Activated T-cell treated with anti-CD3 and anti-CD28 coated beads for 48 hours (primary cell): ENCODE measurements around the gene KLHL9.
"Not testable (repeated sequence)": the region's sequence is repeated elsewhere in the genome, so short reads cannot be mapped to it uniquely, and the experiment has no call there.

Source experiments
- DNase-seq: peaks from one replicate; pipeline ENCODE4 v3.0.0-alpha.2; 2020; ENCODE audit warnings: low read depth

The KLHL9 gene, protein sequence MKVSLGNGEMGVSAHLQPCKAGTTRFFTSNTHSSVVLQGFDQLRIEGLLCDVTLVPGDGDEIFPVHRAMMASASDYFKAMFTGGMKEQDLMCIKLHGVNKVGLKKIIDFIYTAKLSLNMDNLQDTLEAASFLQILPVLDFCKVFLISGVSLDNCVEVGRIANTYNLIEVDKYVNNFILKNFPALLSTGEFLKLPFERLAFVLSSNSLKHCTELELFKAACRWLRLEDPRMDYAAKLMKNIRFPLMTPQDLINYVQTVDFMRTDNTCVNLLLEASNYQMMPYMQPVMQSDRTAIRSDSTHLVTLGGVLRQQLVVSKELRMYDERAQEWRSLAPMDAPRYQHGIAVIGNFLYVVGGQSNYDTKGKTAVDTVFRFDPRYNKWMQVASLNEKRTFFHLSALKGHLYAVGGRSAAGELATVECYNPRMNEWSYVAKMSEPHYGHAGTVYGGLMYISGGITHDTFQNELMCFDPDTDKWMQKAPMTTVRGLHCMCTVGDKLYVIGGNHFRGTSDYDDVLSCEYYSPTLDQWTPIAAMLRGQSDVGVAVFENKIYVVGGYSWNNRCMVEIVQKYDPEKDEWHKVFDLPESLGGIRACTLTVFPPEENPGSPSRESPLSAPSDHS

DNA sequence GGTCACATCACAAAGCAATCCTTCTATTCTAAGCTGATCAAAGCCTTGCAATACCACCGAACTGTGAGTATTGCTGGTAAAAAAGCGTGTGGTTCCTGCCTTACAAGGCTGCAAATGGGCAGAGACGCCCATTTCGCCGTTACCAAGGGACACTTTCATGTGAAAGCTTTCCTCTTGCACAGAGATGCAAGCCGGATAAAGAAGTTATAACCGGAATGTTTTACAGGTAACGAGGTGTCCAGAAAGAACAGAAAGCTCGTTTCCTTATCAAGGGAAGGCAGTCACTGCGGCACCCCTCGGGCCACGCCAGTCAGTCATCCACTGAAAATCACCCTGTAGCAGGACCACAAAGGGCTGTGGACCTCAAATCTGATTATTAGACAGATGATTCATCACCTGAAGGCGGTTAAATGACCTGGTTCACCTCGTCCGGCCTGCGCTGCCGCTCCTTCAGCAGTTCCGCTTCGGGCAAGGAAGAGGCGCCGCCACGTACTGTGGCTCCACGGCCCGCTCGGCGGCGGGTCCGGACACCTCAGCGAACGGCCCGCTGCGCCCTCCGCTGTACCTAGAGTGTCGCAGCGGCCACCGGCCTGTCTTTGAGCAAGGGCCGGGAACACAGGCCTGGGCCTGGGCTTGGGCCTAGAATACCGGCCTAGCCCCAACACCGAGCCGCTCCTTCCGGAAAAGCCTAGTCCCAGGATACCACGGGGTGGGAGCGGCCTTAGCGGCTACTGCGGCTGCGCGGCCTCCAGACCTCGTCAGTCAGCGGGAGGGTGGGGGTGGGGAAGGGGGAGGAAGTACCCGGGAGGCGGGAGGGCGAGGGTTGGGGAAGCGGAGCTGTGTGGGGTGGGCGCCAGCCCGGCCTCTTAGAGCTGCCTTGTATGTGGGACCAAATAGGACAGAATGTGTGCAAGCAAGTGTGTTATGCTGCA lies at the start of gene KLHL9:
KLHL9 (minus strand) TSS at position 704 of the 932 bp plus-strand sequence; CDS start at position 159, 545 bp downstream.
- peak; percentile 83 for DNase-seq

DNA sequence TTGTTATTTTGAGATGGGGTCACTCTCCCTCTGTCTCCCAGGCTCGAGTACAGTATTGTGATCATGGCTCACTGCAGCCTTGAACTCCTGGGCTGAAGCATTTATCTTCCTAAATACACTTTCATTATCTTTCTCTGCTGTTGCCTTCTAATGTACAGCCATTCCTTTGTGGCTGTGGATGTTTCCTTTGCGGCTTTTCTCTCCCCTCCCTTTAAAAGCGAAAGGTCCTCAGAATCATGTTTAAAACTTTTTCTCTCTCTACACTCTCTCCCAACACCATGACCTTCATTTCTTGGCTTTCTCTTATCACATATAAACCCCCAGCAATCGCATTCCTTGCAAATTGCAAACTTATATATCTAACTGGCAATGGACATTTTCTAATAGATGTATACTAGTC lies 48.4 kb upstream of the KLHL9 start:
- no peak for DNase-seq

DNA sequence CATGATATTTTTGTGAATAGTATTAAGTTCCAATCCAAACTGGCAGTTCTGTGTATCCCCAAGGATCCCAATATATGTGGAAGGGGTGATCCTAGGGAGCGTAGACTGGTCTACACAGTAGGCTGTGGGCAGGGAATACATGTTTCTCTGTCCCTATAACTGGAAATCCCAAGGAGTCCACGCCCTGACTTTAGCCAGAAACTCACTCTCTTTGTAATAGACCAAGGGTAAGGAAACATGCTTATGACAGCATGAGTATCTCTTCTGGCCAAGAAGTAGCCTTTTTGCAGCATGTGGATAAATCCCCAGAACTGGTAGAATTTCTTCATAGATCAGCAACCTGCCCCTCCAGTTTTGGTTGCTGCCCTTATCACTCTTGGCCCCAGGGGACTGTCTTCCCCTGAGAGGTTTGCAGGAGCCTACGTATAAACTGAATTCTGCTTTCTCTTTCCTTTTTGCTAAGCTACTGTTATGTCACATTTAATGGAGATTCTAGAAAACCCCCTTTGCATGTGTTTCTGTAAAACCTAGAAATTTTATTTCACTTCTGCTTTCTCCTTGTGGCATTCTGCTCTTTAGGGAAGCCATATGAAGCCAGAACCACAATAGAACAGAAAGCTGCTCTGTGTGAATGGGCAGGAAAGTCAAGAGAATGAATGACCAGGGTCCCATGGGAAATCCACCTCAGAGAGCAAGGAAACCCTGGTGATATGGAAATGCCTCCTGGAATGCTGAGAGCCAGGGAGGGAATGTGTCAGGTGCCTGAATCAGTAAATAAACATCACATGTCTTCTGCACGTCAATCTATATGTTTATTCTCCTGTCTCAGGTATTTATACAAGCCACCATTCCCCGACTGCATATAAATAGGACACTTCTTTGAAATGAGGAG lies 46.5 kb upstream of the KLHL9 start:
- no peak for DNase-seq

DNA sequence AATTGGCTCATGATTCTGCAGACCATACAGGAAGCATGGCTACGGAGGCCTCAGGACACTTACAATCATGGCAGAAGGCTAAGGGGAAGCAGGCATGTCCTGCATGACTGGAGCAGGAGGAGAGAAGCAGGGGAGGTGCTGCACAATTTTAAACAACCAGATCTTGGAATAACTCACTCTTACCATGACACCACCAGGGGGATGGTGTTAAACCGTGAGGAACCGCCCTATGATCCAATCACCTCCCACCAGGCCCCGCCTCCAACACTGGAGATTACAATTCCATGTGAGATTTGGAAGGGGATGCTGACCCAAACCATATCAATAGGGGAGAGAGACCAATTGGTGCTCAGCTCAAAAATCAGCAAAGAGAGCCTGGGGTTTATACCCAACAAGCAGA lies 36.3 kb upstream of the KLHL9 start:
- DNase-seq, result not testable (repeated sequence)

DNA sequence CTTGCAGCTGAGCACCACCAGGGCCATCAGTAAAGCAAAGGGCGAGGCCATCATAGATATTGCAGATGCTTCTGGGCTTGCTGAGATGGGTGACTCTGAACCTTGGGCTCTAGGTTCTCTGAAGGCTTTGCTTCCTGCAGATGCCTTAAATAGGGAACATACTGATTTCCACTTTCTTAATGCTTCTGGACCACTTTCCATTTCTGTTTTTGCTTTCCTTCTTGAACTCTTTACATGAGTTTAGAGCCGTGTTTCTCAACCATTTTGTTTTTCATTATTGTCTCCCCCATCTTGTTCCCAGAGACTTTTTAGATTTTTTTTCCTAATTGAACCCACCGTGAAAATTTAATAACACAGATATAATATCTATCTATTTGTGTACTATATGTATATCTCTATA lies 32.8 kb upstream of the KLHL9 start, which contains the start of gene IFNA13:
IFNA13 (minus strand) TSS at position 101 of the 400 bp plus-strand sequence; CDS start at position 54, 47 bp downstream.
- no peak for DNase-seq

DNA sequence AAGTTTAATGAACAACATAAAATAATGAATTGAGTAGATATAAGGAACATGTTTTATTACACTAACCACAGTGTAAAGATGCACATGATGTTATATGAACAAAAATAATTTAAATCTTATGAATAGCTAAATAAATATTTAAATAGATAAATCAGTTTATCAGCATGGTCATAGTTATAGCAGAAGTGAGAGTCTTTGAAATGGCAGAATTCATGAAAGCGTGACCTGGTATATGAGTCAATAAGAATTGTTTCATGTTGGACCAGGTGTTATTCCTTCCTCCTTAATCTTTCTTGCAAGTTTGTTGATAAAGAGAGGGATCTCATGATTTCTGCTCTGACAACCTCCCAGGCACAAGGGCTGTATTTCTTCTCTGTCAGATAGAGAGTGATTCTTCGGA lies 32.0 kb upstream of the KLHL9 start:
- not testable (repeated sequence) for DNase-seq

DNA sequence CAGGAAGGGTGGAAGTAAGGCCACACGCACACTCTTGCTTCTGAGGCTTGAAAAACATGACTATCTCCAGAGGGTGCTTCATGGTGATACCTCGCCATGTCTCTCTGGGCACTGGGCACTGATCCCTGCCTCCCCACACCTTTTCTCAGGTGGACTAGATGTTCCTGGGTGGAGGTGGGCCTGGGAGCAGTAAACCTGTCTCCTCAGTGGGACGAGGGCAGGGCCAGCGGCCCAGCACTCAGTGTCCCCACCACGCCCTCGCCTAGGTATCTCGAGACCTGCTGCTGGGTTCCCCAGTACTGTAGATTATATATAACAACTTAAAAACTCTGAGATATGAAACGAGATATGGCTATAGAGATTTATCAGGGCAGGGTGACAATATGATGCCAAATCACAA lies 27.1 kb upstream of the KLHL9 start:
- DNase-seq, result no peak

DNA sequence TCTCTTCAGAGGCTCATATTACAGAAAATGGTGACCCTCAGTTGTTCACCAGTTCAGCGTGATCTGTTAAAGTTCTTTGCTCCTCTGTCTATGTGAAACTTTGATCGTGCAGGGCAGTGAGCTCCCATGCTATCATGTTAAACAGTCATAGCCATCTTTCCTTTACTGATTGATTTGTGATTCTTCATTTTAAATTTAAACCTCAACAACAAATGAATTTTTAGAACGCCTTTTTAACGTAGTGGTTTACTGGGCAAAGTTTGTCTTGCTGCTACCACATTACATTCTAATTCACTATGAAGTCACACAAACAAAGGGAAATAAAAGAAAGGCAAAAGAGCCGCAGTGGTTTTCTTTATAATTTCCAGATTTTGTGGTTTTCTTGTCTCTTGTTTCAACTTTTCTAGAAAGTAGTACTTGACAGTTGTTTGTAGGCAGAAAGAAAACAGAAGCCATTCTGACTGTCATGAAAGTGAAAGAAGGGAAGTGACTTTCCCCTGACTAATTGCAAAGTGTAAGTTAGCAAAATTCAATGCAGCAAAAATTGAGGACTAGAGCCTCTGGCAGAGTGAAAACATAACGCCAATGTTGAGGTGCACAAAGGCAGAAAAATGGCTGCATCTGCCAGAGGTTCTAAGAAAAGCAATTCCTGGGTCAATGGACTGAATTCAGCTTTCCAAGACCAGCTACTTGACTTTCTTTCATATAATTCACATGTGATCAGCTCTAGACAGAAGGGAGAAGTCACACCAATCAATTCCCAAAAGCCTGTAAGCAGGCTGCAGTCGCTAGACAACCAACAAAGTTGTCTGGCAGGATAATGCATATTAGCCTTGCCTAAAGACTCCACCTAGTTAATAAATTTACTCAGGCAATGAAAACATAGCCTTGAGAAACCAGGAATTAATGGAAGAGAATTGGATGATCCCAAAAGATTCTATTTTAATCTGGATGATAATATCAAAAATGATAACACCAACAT lies 22.6 kb upstream of the KLHL9 start:
- no peak for DNase-seq

DNA sequence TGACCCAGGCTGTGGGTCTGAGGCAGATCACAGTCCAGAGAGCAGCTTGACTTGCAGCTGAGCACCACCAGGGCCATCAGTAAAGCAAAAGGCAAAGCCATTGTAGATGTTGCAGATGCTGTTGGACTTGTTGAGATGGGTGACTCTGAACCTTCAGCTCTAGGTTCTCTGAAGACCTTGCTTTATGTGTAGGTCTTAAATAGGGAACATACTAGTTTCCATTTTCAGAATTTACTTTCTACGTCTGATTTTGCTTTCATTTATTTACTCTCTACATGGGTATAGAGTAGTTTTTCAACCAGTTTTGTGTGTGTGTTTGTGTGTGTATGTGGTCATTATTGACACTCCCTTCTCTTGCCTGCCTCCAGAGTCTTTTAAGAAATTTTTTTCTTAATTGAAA lies 15.6 kb upstream of the KLHL9 start, which contains the start of gene IFNA6:
IFNA6 (minus strand) TSS at position 101 of the 400 bp plus-strand sequence; CDS start at position 101, 0 bp downstream.
- DNase-seq, result no peak

DNA sequence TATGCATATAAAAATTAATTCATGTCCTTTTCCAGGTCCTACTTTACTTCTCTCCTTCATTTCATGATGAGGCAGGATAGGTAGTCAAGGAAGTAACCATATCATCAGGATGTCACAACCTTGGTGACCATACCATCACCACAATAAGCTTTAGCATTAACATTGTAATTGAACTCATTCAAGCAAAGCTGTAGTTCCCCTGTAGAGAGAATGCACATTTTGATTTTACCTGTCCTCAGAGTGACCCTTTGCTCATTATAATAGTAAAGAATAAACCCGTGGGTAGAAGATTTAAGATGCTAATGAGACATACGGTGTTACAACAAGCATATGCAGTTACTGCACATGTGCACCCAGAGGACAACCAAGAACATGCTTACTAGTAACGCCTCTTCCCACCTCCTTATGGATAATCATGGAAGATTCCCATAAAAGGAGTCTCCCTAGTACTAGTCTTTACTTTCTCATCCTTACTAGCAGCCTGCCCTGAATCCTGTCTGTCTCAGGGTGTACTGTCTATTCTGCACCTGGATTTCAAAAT lies 13.3 kb upstream of the KLHL9 start:
- no peak for DNase-seq

DNA sequence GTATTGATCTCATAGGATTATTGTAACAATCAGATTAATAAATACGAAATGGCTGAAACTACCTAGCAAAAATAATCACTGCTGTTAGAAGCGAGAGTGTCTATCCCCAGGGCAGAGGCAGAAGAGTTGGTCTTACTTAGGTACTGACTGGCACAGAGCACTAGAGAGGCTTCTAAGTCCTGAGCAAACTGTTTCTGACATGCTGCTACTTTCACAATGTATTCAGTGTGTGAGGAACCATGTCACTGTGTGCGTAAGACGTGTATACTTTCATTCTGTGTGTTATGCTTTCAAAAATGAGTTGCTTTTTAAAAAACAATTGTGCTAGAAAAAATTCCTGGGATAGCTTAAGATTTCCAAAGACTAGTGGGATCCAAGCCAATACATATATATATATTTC lies 5.5 kb upstream of the KLHL9 start:
- DNase-seq, result no peak

DNA sequence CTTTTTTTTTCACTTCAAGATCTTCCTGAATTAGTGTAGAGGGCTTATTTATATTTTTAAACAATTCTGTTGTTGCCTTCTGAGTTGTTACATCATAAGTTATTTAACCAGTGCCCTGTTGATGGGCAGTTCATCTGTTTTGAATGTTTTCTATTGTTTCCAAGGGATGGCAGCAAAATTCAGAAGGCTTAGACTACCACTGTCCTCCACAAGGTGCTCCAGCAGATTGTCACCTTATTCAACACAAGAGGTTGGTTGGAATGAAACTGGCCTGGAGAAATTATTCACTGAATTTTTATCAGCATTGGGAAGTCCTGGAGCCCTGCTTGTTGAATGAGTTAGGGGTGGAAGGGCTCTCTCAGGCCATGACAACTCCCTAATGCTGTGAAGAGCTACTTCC lies 1.3 kb upstream of the KLHL9 start:
- DNase-seq, result no peak

DNA sequence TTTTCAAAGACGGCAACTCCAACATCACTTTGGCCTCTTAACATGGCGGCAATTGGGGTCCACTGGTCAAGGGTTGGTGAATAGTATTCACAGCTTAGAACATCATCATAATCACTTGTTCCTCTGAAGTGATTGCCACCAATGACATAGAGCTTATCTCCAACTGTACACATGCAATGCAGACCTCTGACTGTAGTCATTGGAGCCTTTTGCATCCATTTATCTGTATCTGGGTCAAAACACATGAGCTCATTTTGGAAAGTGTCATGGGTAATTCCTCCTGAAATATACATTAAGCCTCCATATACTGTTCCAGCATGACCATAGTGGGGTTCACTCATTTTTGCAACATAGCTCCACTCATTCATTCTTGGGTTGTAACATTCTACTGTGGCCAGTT lies 2.0 kb downstream of the KLHL9 start:
- no peak for DNase-seq

DNA sequence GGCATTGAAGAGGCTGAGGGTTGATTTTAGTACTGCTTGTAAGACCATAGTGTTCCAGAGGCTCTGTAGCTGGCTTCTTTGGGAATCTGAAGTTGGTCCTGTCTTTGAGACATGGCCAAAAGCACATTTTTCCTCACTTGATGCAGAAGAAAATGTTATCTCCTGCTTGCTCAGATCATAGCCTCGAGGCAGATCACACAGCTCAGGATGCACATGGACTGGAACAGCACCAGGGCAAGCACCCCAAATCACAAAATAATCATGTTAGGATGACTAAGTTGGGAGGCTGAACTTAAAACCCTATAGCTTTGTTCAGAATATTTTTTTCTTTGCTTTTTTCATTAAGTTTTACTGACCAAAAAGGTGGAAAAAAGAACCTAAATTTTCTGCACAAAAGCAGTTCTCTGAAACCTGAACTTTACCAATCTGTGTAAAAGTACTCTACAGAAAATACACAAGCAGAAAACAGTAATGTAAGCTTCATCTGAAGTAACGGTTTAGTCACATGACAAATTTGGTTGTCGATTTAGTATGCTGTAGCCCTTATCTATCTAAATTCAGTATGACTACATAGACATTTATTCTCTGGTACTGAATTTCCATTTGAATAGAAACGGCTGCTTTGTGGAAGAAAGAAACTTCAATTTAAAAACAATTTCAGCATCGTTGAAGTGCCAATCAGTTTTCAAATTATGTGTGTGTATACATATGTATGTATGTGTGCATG lies 3.4 kb downstream of the KLHL9 start:
- DNase-seq, result no peak

DNA sequence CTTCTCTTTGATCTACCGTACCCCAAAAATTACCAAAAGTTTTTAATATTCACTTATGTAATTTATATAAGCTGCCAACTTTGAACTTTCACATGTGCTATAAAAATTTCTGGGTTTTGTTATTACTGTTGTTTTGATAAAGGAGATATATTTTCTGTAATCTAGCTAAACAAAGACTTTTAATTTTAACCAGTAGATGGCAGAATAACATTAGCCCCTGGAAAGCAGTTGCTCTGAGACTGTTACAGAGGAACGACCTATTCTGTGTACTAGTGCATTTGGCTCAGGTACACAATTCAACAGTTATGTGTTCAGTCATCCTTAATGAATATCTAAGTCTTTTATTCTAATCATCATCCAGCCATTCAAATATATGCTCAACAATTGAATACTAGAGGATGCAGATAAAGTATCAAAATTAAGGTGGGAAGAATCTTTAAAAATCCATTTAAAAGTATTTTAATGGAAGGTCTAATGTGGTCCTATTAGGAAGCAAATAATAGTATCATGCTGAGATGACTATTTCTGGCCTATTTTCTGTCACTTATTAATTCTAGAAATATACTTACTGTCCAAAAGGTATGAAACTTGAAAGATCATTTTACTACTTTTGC lies 8.6 kb downstream of the KLHL9 start:
- no peak for DNase-seq

DNA sequence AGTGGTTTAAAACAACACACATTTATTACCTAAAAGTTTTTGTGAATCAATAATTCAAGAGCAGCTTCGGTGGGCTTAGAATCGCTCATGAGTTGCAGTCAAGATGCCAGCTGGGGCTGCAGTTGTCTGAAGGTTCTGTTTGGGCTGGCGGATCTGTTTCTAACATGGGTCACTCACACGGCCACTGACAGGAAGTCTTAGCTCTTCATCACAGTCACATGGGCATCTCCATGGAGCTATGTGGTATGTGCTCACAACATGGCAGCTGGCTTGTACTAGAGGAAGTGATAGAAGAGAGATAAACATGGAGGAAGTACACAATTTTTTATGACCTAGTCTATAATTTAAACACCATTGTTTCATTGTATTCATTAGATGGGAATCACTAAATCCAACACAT lies 11.2 kb downstream of the KLHL9 start:
- no peak for DNase-seq

DNA sequence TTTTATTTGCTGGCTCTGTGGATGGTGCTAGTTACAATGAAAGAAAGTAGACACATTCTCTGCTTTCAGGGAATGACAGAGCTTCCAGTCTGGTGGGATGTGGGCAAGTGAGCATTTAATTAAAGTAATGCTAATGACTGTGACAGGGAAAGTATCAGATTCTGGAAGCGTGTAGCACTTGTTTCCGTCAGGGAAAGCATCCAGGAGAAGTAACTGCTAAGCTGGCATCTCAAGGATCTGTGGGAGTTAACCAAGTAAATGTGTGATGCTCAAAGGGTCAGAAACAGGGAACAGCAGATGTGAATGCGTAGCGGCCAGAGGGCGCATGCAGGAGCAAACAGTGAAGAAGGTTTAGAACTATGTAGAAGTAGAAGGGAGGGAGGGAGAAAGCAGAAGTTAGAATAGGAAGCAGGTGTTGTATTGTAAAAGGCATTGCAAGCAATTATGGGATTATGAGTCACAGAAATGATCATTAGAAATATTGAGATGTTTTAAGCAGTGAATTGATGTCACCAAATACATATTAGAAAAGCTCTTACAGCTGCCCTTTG lies 12.2 kb downstream of the KLHL9 start:
- DNase-seq, result no peak

DNA sequence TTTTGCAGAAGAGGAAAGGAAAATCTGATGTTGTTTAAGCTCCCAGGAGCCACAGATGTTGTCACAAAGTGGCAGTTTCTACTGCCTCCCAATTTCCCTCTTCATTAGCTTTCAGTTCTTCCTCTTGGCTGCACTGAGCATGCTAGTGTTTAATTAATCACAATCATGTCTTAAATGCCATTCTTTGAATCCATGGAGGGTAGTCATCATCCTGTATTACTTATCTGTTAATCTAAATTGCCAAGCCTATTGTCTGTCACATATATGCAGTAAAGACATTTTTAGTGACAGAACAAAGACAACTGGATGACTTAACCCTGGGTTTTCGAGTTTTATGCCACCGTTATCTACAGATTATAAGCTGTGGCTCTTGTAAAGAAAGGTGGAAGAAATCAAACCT lies 14.7 kb downstream of the KLHL9 start:
- DNase-seq, result no peak
